Measurements from ENCODE around the gene SLC16A8.

Gene SLC16A8

DNA sequence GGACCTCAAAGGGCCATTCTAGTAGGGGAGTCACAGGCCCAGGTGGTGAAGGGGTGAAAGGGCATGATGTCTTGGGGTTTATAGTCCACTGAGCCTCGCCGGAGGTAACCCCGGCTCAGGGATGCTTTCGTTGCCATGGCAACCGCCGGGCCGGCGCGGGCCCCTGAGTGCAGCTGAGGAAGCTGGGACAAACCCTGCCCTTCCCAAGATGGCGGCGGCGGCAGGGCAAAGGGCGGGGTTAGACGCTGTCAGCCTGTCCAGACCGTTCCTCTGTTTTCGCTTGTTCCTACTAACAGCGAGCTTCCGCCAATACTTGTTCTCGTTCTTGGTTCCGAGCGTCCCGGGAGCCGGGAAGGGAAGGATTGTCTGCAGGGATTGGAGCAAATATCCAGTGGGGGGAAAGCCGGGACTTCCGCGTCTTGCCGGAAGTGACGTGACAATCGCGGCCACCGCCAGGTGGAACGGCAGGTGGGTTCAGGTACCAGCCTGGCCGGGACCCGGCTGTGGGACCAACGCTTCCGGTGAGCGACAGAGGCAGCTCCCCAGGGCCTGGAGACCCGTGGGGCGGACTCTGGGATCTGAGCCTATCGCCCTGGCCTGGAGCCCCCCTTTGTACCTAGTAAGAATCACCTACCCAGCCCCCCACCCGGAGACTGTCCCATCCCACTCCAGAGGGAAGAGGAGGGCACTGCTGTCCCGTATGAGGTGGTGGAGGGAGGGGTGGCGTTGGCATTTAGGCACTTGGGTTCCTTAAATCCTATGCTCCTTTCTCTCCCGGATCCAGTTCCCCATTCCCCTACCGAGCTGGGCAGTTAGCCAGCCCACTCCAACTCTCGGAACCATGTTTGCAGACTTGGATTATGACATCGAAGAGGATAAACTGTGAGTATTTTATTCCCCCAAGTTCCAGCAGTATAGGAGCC lies 26.8 kb downstream of the SLC16A8 start, which contains the start of gene PICK1 (continued):
- no peak for TF ChIP-seq PRDM1 (tag by site-specific recombination; IDR thresholded peaks at IDR 0.05)
- TF ChIP-seq, protein P1, sequence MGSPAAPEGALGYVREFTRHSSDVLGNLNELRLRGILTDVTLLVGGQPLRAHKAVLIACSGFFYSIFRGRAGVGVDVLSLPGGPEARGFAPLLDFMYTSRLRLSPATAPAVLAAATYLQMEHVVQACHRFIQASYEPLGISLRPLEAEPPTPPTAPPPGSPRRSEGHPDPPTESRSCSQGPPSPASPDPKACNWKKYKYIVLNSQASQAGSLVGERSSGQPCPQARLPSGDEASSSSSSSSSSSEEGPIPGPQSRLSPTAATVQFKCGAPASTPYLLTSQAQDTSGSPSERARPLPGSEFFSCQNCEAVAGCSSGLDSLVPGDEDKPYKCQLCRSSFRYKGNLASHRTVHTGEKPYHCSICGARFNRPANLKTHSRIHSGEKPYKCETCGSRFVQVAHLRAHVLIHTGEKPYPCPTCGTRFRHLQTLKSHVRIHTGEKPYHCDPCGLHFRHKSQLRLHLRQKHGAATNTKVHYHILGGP (tag by site-specific recombination; IDR thresholded peaks at IDR 0.05) = no peak
- no peak for TF ChIP-seq ZNF777 (tag by site-specific recombination; IDR thresholded peaks at IDR 0.05; ENCODE audit: borderline replicate concordance)
- TF ChIP-seq IKZF3 (tag by site-specific recombination; IDR thresholded peaks at IDR 0.05) = peak; percentile 60; the same call in 1 of the 2 replicates
- TF ChIP-seq, protein P2, sequence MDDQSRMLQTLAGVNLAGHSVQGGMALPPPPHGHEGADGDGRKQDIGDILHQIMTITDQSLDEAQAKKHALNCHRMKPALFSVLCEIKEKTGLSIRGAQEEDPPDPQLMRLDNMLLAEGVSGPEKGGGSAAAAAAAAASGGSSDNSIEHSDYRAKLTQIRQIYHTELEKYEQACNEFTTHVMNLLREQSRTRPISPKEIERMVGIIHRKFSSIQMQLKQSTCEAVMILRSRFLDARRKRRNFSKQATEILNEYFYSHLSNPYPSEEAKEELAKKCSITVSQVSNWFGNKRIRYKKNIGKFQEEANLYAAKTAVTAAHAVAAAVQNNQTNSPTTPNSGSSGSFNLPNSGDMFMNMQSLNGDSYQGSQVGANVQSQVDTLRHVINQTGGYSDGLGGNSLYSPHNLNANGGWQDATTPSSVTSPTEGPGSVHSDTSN (CRISPR knock-in tag; IDR thresholded peaks at IDR 0.05) = peak; percentile 4; the same call in 1 of the 2 replicates
- no peak for TF ChIP-seq ZNF560 (tag by site-specific recombination; IDR thresholded peaks at IDR 0.05; ENCODE audit: borderline replicate concordance)
- TF ChIP-seq ZNF48 (tag by site-specific recombination; IDR thresholded peaks at IDR 0.05) = no peak
- peak; percentile 92 for TF ChIP-seq ZXDB (tag by site-specific recombination; IDR thresholded peaks at IDR 0.05)
- no peak for TF ChIP-seq ZNF433 (tag by site-specific recombination; IDR thresholded peaks at IDR 0.05; ENCODE audit: low read depth)
- 0 out of 2 replicates have a peak, but pooled peaks have one; percentile 39 for TF ChIP-seq OSR2 (tag by site-specific recombination; IDR thresholded peaks at IDR 0.05)
- no peak for TF ChIP-seq ZNF366 (tag by site-specific recombination; conservative IDR thresholded peaks at IDR 0.05)
- TF ChIP-seq ZNF211 (tag by site-specific recombination; IDR thresholded peaks at IDR 0.05; ENCODE audit: low read depth) = no peak
- TF ChIP-seq HOXC10 (CRISPR knock-in tag; IDR thresholded peaks at IDR 0.05) = no peak
- TF ChIP-seq ZNF175 (tag by site-specific recombination; IDR thresholded peaks at IDR 0.05) = no peak
- TF ChIP-seq, protein P3, sequence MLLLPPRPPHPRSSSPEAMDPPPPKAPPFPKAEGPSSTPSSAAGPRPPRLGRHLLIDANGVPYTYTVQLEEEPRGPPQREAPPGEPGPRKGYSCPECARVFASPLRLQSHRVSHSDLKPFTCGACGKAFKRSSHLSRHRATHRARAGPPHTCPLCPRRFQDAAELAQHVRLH (tag by site-specific recombination; IDR thresholded peaks at IDR 0.05) = 0 out of 2 replicates have a peak, but pooled peaks have one; percentile 54
- peak; percentile 59; the same call in 1 of the 2 replicates for TF ChIP-seq KLF7 (tag by site-specific recombination; IDR thresholded peaks at IDR 0.05; ENCODE audit: borderline replicate concordance)
- no peak for TF ChIP-seq ZNF529 (tag by site-specific recombination; IDR thresholded peaks at IDR 0.05; ENCODE audit: insufficient replicate concordance)
- peak; percentile 67 for TF ChIP-seq SP7 (tag by site-specific recombination; IDR thresholded peaks at IDR 0.05)
- peak; percentile 77; the same call in 1 of the 2 replicates for TF ChIP-seq YY2 (tag by site-specific recombination; IDR thresholded peaks at IDR 0.05)
- TF ChIP-seq ZNF114 (tag by site-specific recombination; IDR thresholded peaks at IDR 0.05) = no peak
- no peak for TF ChIP-seq ZNF138 (tag by site-specific recombination; IDR thresholded peaks at IDR 0.05; ENCODE audit: borderline replicate concordance)
- peak; percentile 94 for TF ChIP-seq ZNF76 (tag by site-specific recombination; IDR thresholded peaks at IDR 0.05; ENCODE audit: borderline replicate concordance, low read depth)
- TF ChIP-seq, protein P4, sequence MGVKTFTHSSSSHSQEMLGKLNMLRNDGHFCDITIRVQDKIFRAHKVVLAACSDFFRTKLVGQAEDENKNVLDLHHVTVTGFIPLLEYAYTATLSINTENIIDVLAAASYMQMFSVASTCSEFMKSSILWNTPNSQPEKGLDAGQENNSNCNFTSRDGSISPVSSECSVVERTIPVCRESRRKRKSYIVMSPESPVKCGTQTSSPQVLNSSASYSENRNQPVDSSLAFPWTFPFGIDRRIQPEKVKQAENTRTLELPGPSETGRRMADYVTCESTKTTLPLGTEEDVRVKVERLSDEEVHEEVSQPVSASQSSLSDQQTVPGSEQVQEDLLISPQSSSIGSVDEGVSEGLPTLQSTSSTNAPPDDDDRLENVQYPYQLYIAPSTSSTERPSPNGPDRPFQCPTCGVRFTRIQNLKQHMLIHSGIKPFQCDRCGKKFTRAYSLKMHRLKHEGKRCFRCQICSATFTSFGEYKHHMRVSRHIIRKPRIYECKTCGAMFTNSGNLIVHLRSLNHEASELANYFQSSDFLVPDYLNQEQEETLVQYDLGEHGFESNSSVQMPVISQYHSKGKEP (tag by site-specific recombination; IDR thresholded peaks at IDR 0.05) = no peak
- no peak for TF ChIP-seq EGR2 (tag by site-specific recombination; IDR thresholded peaks at IDR 0.05; ENCODE audit: low read depth)
- no peak for TF ChIP-seq REPIN1 (tag by site-specific recombination; IDR thresholded peaks at IDR 0.05; ENCODE audit: low read depth)
- TF ChIP-seq, protein P5, sequence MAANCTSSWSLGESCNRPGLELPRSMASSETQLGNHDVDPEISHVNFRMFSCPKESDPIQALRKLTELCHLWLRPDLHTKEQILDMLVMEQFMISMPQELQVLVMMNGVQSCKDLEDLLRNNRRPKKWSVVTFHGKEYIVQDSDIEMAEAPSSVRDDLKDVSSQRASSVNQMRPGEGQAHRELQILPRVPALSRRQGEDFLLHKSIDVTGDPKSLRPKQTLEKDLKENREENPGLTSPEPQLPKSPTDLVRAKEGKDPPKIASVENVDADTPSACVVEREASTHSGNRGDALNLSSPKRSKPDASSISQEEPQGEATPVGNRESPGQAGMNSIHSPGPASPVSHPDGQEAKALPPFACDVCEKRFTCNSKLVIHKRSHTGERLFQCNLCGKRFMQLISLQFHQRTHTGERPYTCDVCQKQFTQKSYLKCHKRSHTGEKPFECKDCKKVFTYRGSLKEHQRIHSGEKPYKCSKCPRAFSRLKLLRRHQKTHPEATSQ (tag by site-specific recombination; IDR thresholded peaks at IDR 0.05) = no peak
- TF ChIP-seq SP3 (tag by site-specific recombination; IDR thresholded peaks at IDR 0.05) = peak; percentile 88
- TF ChIP-seq, protein P6, sequence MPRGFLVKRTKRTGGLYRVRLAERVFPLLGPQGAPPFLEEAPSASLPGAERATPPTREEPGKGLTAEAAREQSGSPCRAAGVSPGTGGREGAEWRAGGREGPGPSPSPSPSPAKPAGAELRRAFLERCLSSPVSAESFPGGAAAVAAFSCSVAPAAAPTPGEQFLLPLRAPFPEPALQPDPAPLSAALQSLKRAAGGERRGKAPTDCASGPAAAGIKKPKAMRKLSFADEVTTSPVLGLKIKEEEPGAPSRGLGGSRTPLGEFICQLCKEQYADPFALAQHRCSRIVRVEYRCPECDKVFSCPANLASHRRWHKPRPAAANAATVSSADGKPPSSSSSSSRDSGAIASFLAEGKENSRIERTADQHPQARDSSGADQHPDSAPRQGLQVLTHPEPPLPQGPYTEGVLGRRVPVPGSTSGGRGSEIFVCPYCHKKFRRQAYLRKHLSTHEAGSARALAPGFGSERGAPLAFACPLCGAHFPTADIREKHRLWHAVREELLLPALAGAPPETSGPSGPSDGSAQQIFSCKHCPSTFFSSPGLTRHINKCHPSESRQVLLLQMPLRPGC (tag by site-specific recombination; IDR thresholded peaks at IDR 0.05) = no peak
- no peak for TF ChIP-seq TRIM28 (IDR thresholded peaks at IDR 0.05; ENCODE audit: borderline replicate concordance, low read length)
- TF ChIP-seq ZNF843 (tag by site-specific recombination; IDR thresholded peaks at IDR 0.05) = no peak
- no peak for TF ChIP-seq ZNF561 (tag by site-specific recombination; IDR thresholded peaks at IDR 0.05; ENCODE audit: borderline replicate concordance)

All from HEK293 (cell line).